ENCODE results near the gene NAA15. TPM values are rescaled to one million over a fixed set of nuclear protein-coding genes. Genes with fewer than 3 reads are reported as not detected.

The NAA15 gene
- total RNA-seq, 4 donors from 2014 or later: 25.0 to 48.8 (median 37.2) TPM

- no peaks in the 10 kb centered on the region for H3K9me3 ChIP-seq
- DNase-seq: no peak
- H3K27me3 ChIP-seq: no peaks in the 10 kb centered on the region
- peak overlapping the region; percentile 94 to 98 (median 96) for H3K27ac ChIP-seq
- intact Hi-C loops (cut with DNase I; ENCODE audit: low total_unique reads) (no loop called here), in situ Hi-C loops (cut with MboI; ENCODE audit: low sequenced_read_pairs in 4 of 4) (loop anchor here (5.0 to 10.0 kb wide), 10 partner anchors 65 to 272 kb away; no protein-coding TSS in a partner anchor)
- peak overlapping the region; percentile 19 to 93 (median 74) for H3K4me3 ChIP-seq
- ATAC-seq: no peak
- TF ChIP-seq CTCF (IDR thresholded peaks at IDR 0.05 in 4 of 5, conservative IDR thresholded peaks at IDR 0.05 in 1 of 5) (no peak), POLR2A (IDR thresholded peaks at IDR 0.05) (no peak)
- H3K4me1 ChIP-seq: peaks cover 49 to 57% of the 10 kb centered on the region in 2 donors
- H3K36me3 ChIP-seq: no peaks in the 10 kb centered on the region
Observed at GRCh38 chr4:139299536-139299935, 1.8 kb upstream of the NAA15 start.

- no peak for TF ChIP-seq POLR2A (IDR thresholded peaks at IDR 0.05)
- no peak for TF ChIP-seq CTCF (IDR thresholded peaks at IDR 0.05 in 4 of 5, conservative IDR thresholded peaks at IDR 0.05 in 1 of 5)
- ATAC-seq (peak; percentile 11 to 25), DNase-seq (peak in 1 of 2 donors; percentile 11)
- H3K27me3 ChIP-seq: no peaks in the 10 kb centered on the region
- peaks cover 53 to 59% of the 10 kb centered on the region in 2 donors for H3K4me1 ChIP-seq
- no peaks in the 10 kb centered on the region for H3K36me3 ChIP-seq
- peak overlapping the region; percentile 71 to 95 (median 86) for H3K4me3 ChIP-seq
- H3K9me3 ChIP-seq: no peaks in the 10 kb centered on the region
- in situ Hi-C loops (cut with MboI; ENCODE audit: low sequenced_read_pairs in 4 of 4): no loop called here
- intact Hi-C loops (cut with DNase I; ENCODE audit: low total_unique reads): loop anchor here (1.0 to 5.0 kb wide), 5 partner anchors 124 to 852 kb away; partner anchors contain the start of genes ELF2, MAML3 and RAB33B
- peak overlapping the region; percentile 94 to 98 (median 96) for H3K27ac ChIP-seq
Observed at GRCh38 chr4:139300431-139301112, 733 bp upstream of the NAA15 start.

GRCh38 chr4:139301821-139302611 lies 711 bp downstream of the NAA15 start, which contains the start of gene NDUFC1:
TSS of gene NDUFC1 (minus strand) at chr4:139302477. CDS start at chr4:139295798, 6,679 bp downstream.
- peak; percentile 20 to 25 for ATAC-seq
- H3K4me1 ChIP-seq: peaks cover 48 to 62% of the 10 kb centered on the region in 2 donors
- H3K36me3 ChIP-seq: no peaks in the 10 kb centered on the region
- peak in 3 of 5 experiments; percentile 18 to 54 (median 27) for TF ChIP-seq CTCF (IDR thresholded peaks at IDR 0.05 in 4 of 5, conservative IDR thresholded peaks at IDR 0.05 in 1 of 5)
- no peak for TF ChIP-seq POLR2A (IDR thresholded peaks at IDR 0.05)
- H3K27ac ChIP-seq: peak within 1 kb of the TSS; percentile 94 to 98 (median 96)
- in situ Hi-C loops (cut with MboI; ENCODE audit: low sequenced_read_pairs in 4 of 4): no loop called here
- H3K27me3 ChIP-seq: no peaks in the 10 kb centered on the region
- H3K9me3 ChIP-seq: no peaks in the 10 kb centered on the region
- DNase-seq: peak; percentile 18 to 56
- peak within 1 kb of the TSS; percentile 71 to 95 (median 86) for H3K4me3 ChIP-seq
- intact Hi-C loops (cut with DNase I; ENCODE audit: low total_unique reads): loop anchor here (1.0 to 5.0 kb wide), 5 partner anchors 125 to 850 kb away; partner anchors contain the start of genes ELF2, MAML3 and RAB33B

GRCh38 chr4:139304920-139305319 lies 3.6 kb downstream of the NAA15 start:
- in situ Hi-C loops (cut with MboI; ENCODE audit: low sequenced_read_pairs in 4 of 4): no loop called here
- intact Hi-C loops (cut with DNase I; ENCODE audit: low total_unique reads): loop anchor here (5.0 kb wide), 1 partner anchor 847 kb away; the partner anchor contains the start of gene MAML3
- H3K27ac ChIP-seq: peak overlapping the region in 1 of 4 donors; percentile 39
- no peaks in the 10 kb centered on the region for H3K9me3 ChIP-seq
- H3K27me3 ChIP-seq: no peaks in the 10 kb centered on the region
- H3K4me3 ChIP-seq: no peak overlapping the region
- H3K4me1 ChIP-seq: peaks cover 39 to 51% of the 10 kb centered on the region in 2 donors
- no peaks in the 10 kb centered on the region for H3K36me3 ChIP-seq
- no peak for DNase-seq
- ATAC-seq: no peak
- TF ChIP-seq POLR2A (IDR thresholded peaks at IDR 0.05): no peak
- no peak for TF ChIP-seq CTCF (IDR thresholded peaks at IDR 0.05 in 4 of 5, conservative IDR thresholded peaks at IDR 0.05 in 1 of 5)

Measured in gastrocnemius medialis (tissue), 4 donors.